Measurements from ENCODE around the gene S100Z.
"Not testable (repeated sequence)": the region's sequence is repeated elsewhere in the genome, so short reads cannot be mapped to it uniquely, and the experiment has no call there.

The S100Z gene

GRCh38 chr5:76855961-76856360 lies 6.1 kb downstream of the S100Z start:
- ChIA-PET POLR2A (no interaction called here), CTCF (no interaction called here)
- H3K9me3 ChIP-seq (ENCODE audit: control insufficient read depth, insufficient read depth, low read depth, low read length), result no peaks in the 10 kb centered on the region
- H3K4me1 ChIP-seq (ENCODE audit: control insufficient read depth, insufficient read depth, low read length), result no peaks in the 10 kb centered on the region
- TF ChIP-seq ZNF501 (tag by site-specific recombination; IDR thresholded peaks at IDR 0.05) (no peak), ZNF670 (tag by site-specific recombination; IDR thresholded peaks at IDR 0.05; ENCODE audit: low read depth) (no peak), ZNF169 (tag by site-specific recombination; IDR thresholded peaks at IDR 0.05) (no peak), ZNF510 (tag by site-specific recombination; IDR thresholded peaks at IDR 0.05; ENCODE audit: insufficient replicate concordance) (no peak), KLF8 (tag by site-specific recombination; IDR thresholded peaks at IDR 0.05) (no peak), ZNF433 (tag by site-specific recombination; IDR thresholded peaks at IDR 0.05; ENCODE audit: low read depth) (no peak), ZNF544 (tag by site-specific recombination; IDR thresholded peaks at IDR 0.05) (no peak), ZXDB (tag by site-specific recombination; IDR thresholded peaks at IDR 0.05) (no peak), KLF17 (tag by site-specific recombination; IDR thresholded peaks at IDR 0.05) (no peak), ZNF266 (tag by site-specific recombination; IDR thresholded peaks at IDR 0.05; ENCODE audit: low read depth) (no peak), HOXC10 (CRISPR knock-in tag; IDR thresholded peaks at IDR 0.05) (no peak), ZNF174 (tag by site-specific recombination; IDR thresholded peaks at IDR 0.05) (no peak), BCL11A (tag by site-specific recombination; IDR thresholded peaks at IDR 0.05; ENCODE audit: low read depth) (no peak), ZNF707 (tag by site-specific recombination; IDR thresholded peaks at IDR 0.05) (no peak), ZNF16 (tag by site-specific recombination; IDR thresholded peaks at IDR 0.05; ENCODE audit: low read depth) (no peak), ZNF114 (tag by site-specific recombination; IDR thresholded peaks at IDR 0.05) (no peak)
- TF ChIP-seq, protein P1, sequence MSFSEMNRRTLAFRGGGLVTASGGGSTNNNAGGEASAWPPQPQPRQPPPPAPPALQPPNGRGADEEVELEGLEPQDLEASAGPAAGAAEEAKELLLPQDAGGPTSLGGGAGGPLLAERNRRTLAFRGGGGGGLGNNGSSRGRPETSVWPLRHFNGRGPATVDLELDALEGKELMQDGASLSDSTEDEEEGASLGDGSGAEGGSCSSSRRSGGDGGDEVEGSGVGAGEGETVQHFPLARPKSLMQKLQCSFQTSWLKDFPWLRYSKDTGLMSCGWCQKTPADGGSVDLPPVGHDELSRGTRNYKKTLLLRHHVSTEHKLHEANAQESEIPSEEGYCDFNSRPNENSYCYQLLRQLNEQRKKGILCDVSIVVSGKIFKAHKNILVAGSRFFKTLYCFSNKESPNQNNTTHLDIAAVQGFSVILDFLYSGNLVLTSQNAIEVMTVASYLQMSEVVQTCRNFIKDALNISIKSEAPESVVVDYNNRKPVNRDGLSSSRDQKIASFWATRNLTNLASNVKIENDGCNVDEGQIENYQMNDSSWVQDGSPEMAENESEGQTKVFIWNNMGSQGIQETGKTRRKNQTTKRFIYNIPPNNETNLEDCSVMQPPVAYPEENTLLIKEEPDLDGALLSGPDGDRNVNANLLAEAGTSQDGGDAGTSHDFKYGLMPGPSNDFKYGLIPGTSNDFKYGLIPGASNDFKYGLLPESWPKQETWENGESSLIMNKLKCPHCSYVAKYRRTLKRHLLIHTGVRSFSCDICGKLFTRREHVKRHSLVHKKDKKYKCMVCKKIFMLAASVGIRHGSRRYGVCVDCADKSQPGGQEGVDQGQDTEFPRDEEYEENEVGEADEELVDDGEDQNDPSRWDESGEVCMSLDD (tag by site-specific recombination; IDR thresholded peaks at IDR 0.05), result no peak
- no peaks in the 10 kb centered on the region for H3K36me3 ChIP-seq (ENCODE audit: control insufficient read depth in 2 of 2, insufficient read depth in 1 of 2, low read length in 2 of 2)
- H3K4me3 ChIP-seq (ENCODE audit: low read depth, low read length), result no peak overlapping the region
- no peak overlapping the region for H3K27ac ChIP-seq (ENCODE audit: extremely low read depth, low read depth, low read length)

- H3K27ac ChIP-seq (ENCODE audit: extremely low read depth, low read depth, low read length); CTCF ChIA-PET; POLR2A ChIA-PET; H3K9me3 ChIP-seq (ENCODE audit: control insufficient read depth, insufficient read depth, low read depth, low read length); H3K4me3 ChIP-seq (ENCODE audit: low read depth, low read length); H3K4me1 ChIP-seq (ENCODE audit: control insufficient read depth, insufficient read depth, low read length); H3K36me3 ChIP-seq (ENCODE audit: control insufficient read depth in 2 of 2, insufficient read depth in 1 of 2, low read length in 2 of 2): not testable (repeated sequence)
Observed at GRCh38 chr5:76856800-76857199, 7.0 kb downstream of the S100Z start.

DNA sequence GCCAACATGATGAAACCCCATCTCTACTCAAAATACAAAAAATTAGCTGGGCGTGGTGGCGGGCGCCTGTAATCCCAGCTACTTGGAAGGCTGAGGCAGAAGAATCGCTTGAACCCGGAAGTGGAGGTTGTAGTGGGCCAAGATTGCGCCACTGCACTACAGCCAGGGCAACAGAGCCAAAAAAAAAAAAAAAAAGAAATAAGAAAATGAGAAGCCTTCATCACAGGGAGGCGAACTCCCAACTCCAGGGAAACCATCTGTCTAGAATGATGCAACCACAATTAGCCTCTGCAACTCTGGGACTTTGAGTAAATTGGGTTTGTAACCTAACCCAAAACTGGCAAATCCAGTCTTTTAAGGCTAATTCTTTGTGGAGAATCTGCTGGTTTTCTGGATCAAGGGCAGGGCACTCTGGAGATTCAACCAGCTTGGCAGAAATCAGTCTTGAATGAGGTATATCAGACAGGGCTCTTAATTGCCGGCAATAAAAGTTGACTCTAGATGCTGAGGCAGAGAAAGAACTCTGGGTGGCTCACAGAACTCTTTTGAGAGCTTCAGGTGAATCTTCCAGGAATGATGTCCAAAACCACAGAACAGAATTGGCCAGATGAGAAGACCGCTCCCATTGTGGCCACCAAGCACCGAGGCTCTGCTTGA lies 9.9 kb downstream of the S100Z start:
- no peaks in the 10 kb centered on the region for H3K36me3 ChIP-seq (ENCODE audit: control insufficient read depth in 2 of 2, insufficient read depth in 1 of 2, low read length in 2 of 2)
- H3K9me3 ChIP-seq (ENCODE audit: control insufficient read depth, insufficient read depth, low read depth, low read length), result no peaks in the 10 kb centered on the region
- H3K4me1 ChIP-seq (ENCODE audit: control insufficient read depth, insufficient read depth, low read length), result no peaks in the 10 kb centered on the region
- CTCF ChIA-PET, result interaction anchor here (1.6 kb wide), 1 partner anchor 11 kb away, joined by 6 read pairs; no protein-coding TSS in a partner anchor
- POLR2A ChIA-PET, result interaction anchor here (0.8 to 1.0 kb wide), 2 partner anchors 19 to 39 kb away, joined by 3 read pairs; no protein-coding TSS in a partner anchor
- no peak overlapping the region for H3K27ac ChIP-seq (ENCODE audit: extremely low read depth, low read depth, low read length)
- no peak overlapping the region for H3K4me3 ChIP-seq (ENCODE audit: low read depth, low read length)
- TF ChIP-seq ZNF837 (tag by site-specific recombination; IDR thresholded peaks at IDR 0.05), result no peak
